Measurements from ENCODE around the gene TSFM. TPM values are rescaled to one million over a fixed set of nuclear protein-coding genes. Genes with fewer than 3 reads are reported as not detected.

The TSFM gene
- total RNA-seq, 5 donors from 2014 or later (not counting 1 experiment from before 2014, with no cell fraction given): 15.5 to 21.5 (median 20.2) TPM

DNA sequence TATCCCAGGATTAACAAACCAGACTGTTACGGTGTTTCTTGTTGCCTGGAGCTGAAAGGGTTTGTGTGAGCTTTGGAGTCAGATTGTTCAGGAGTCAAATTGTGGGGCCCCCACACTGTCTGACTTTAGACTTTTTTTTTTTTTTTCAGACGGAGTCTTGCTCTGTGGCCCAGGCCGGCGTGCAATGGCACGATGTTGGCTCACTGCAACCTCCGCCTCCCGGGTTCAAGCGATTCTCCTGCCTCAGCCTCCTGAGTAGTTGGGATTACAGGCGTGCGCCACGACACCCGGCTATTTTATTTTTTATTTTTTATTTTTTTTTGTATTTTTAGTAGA is 847 bp downstream of the TSFM start:
- Histone ChIP-seq H3K36me3 (ENCODE audit: control insufficient read depth in 2 of 2, extremely low read depth in 1 of 2, insufficient read depth in 1 of 2, low read length in 1 of 2) (peaks cover 0 to 30% of the 10 kb centered on the region in 2 donors), H3K9me3 (no peaks in the 10 kb centered on the region), H3K4me1 (ENCODE audit: control insufficient read depth in 1 of 2, extremely low read depth in 1 of 2, insufficient read depth in 2 of 2, low read length in 2 of 2) (peaks cover 22 to 43% of the 10 kb centered on the region in 2 experiments), H3K4me3 (ENCODE audit: control insufficient read depth in 1 of 2, extremely low read depth in 1 of 2, low read length in 1 of 2) (peak overlapping the region; percentile 89 to 99), H3K27ac (ENCODE audit: low read length) (no peak overlapping the region), H3K27me3 (replicated peaks in 1 of 2; ENCODE audit: control insufficient read depth in 2 of 2, extremely low read depth in 1 of 2, insufficient read depth in 2 of 2, low read length in 1 of 2) (no peaks in the 10 kb centered on the region)
- ATAC-seq (replicated peaks in 1 of 4) (no peak), DNase-seq (no peak)
- Mint-ChIP-seq H3K9me3 (no peaks in the 10 kb centered on the region), H3K4me3 (peak overlapping the region; percentile 98 to 100 (median 99)), H3K36me3 (peaks cover 21% of the 10 kb centered on the region), H3K4me1 (peaks cover 50 to 55% (median 53%) of the 10 kb centered on the region in 3 donors), H3K27ac (peak overlapping the region; percentile 97 to 99), H3K27me3 (no peaks in the 10 kb centered on the region)
- 94% methylated on average over 8 of the region's 12 CpGs for WGBS (ENCODE audit: insufficient coverage)
- CTCF ChIA-PET: interaction anchor here (0.7 to 2.8 kb wide), 9 partner anchors 11 to 120 kb away, joined by 3 to 14 read pairs (median 3); partner anchors contain the start of genes EEF1AKMT3 (in 2 of the 2), METTL1 (in 2 of the 2), CYP27B1 (in 1 of the 2) and OS9 (in 1 of the 2)
- POLR2A ChIA-PET: interaction anchor here (0.6 kb wide), 2 partner anchors 11 to 99 kb away, joined by 3 read pairs; partner anchors contain the start of genes EEF1AKMT3 (in 1 of the 2) and METTL1 (in 1 of the 2)

DNA sequence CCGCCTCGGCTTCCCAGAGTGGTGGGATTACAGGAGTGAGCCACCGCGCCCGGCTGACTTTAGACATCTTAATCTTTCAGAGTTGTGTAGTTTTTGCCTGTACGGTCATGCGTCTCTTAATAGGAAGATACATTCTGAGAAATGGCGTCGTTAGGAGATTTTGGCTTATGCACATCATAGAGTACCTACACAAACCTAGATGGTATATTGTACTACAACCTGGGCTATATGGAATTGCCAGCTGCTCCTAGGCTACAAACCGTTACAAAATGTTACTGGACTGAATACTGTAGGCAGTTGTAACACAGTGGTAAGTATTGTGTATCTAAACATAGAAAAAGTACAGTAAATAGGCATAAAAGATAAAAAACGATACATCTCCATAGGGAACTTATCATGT is 1.3 kb downstream of the TSFM start:
- Mint-ChIP-seq H3K27ac (peak overlapping the region in 1 of 2 donors; percentile 44), H3K36me3 (peaks cover 23% of the 10 kb centered on the region), H3K4me1 (peaks cover 50 to 54% (median 52%) of the 10 kb centered on the region in 3 donors), H3K9me3 (no peaks in the 10 kb centered on the region), H3K27me3 (no peaks in the 10 kb centered on the region), H3K4me3 (peak overlapping the region; percentile 62 to 100 (median 77))
- ChIA-PET CTCF (interaction anchor here (0.7 to 1.3 kb wide), 4 partner anchors 15 to 120 kb away, joined by 3 to 4 read pairs (median 4); no protein-coding TSS in a partner anchor), POLR2A (interaction anchor here in 1 of 2 donors (0.6 kb wide), 1 partner anchor 27 kb away, joined by 3 read pairs; no protein-coding TSS in a partner anchor)
- no peaks in the 10 kb centered on the region for H3K27me3 ChIP-seq (replicated peaks in 1 of 2; ENCODE audit: control insufficient read depth in 2 of 2, extremely low read depth in 1 of 2, insufficient read depth in 2 of 2, low read length in 1 of 2)
- peaks cover 0 to 34% of the 10 kb centered on the region in 2 donors for H3K36me3 ChIP-seq (ENCODE audit: control insufficient read depth in 2 of 2, extremely low read depth in 1 of 2, insufficient read depth in 1 of 2, low read length in 1 of 2)
- H3K4me3 ChIP-seq (ENCODE audit: control insufficient read depth in 1 of 2, extremely low read depth in 1 of 2, low read length in 1 of 2): no peak overlapping the region
- H3K4me1 ChIP-seq (ENCODE audit: control insufficient read depth in 1 of 2, extremely low read depth in 1 of 2, insufficient read depth in 2 of 2, low read length in 2 of 2): peaks cover 22 to 40% of the 10 kb centered on the region in 2 experiments
- WGBS (ENCODE audit: insufficient coverage): no CpG with 5 or more reads among the region's 11 CpGs
- H3K9me3 ChIP-seq: no peaks in the 10 kb centered on the region
- DNase-seq (no peak), ATAC-seq (replicated peaks in 1 of 4) (no peak)
- no peak overlapping the region for H3K27ac ChIP-seq (ENCODE audit: low read length)

DNA sequence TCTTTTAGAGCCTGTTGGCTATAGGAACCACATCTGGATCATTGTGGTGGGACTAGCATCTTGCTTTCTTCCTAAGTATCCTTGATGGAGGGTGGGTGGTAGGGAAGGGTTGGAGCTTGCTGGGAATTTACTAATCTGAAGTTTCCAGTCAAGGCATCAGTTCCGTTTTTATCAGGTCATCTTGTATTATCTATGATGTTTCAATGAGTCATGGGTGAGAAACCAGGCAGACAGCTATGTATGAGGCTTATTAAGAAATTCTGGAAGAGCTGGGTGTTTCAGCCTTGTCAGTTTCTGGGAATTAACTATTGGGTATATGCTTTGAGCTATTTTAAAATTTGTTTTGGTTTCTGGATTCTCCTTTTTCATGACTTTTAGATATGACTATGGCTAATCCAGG is 11.3 kb downstream of the TSFM start:
- Histone ChIP-seq H3K4me1 (ENCODE audit: control insufficient read depth in 1 of 2, extremely low read depth in 1 of 2, insufficient read depth in 2 of 2, low read length in 2 of 2) (no peaks in the 10 kb centered on the region), H3K36me3 (ENCODE audit: control insufficient read depth in 2 of 2, extremely low read depth in 1 of 2, insufficient read depth in 1 of 2, low read length in 1 of 2) (peaks cover 3 to 69% of the 10 kb centered on the region in 2 donors), H3K4me3 (ENCODE audit: control insufficient read depth in 1 of 2, extremely low read depth in 1 of 2, low read length in 1 of 2) (no peak overlapping the region), H3K27me3 (replicated peaks in 1 of 2; ENCODE audit: control insufficient read depth in 2 of 2, extremely low read depth in 1 of 2, insufficient read depth in 2 of 2, low read length in 1 of 2) (no peaks in the 10 kb centered on the region), H3K9me3 (no peaks in the 10 kb centered on the region), H3K27ac (ENCODE audit: low read length) (no peak overlapping the region)
- 40% methylated on average over 1 of the region's 1 CpG for WGBS (ENCODE audit: insufficient coverage)
- ChIA-PET CTCF (interaction anchor here (0.8 to 1.3 kb wide), 2 partner anchors 11 to 105 kb away, joined by 3 to 4 read pairs; partner anchors contain the start of gene TSFM (in 1 of the 2)), POLR2A (interaction anchor here in 1 of 2 donors (0.8 kb wide), 1 partner anchor 39 kb away, joined by 3 read pairs; no protein-coding TSS in a partner anchor)
- Mint-ChIP-seq H3K27me3 (no peaks in the 10 kb centered on the region), H3K4me1 (peaks cover 3 to 6% (median 4%) of the 10 kb centered on the region in 3 donors), H3K36me3 (peaks cover 38% of the 10 kb centered on the region), H3K9me3 (no peaks in the 10 kb centered on the region), H3K27ac (no peak overlapping the region), H3K4me3 (no peak overlapping the region)
- ATAC-seq (replicated peaks in 1 of 4) (no peak), DNase-seq (no peak)

DNA sequence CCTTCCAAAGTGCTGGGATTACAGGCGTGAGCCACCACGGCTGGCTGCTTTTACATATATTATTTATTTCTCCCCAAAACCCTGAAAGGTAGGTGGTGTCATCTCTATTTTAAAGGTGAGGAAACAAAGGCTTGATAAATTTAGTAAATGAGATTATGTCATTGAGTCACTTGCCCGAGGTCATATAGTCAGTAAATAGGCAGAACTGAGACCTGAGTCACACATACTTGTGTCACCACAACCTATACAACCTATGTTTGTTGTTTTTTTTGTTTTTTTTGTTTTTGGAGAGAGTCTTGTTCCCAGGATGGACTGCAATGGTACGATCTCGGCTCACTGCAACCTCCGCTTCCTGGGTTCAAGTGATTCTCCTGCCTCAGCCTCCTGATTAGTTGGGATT is 12.8 kb downstream of the TSFM start:
- H3K27ac Mint-ChIP-seq: no peak overlapping the region
- no CpG with 5 or more reads among the region's 6 CpGs for WGBS (ENCODE audit: insufficient coverage)
- H3K27me3 ChIP-seq (replicated peaks in 1 of 2; ENCODE audit: control insufficient read depth in 2 of 2, extremely low read depth in 1 of 2, insufficient read depth in 2 of 2, low read length in 1 of 2): no peaks in the 10 kb centered on the region
- ATAC-seq (replicated peaks in 1 of 4): no peak
- POLR2A ChIA-PET: no interaction called here
- H3K9me3 ChIP-seq: no peaks in the 10 kb centered on the region
- H3K4me1 ChIP-seq (ENCODE audit: control insufficient read depth in 1 of 2, extremely low read depth in 1 of 2, insufficient read depth in 2 of 2, low read length in 2 of 2): no peaks in the 10 kb centered on the region
- CTCF ChIA-PET: no interaction called here
- H3K27me3 Mint-ChIP-seq: no peaks in the 10 kb centered on the region
- H3K9me3 Mint-ChIP-seq: no peaks in the 10 kb centered on the region
- no peak overlapping the region for H3K4me3 Mint-ChIP-seq
- H3K36me3 ChIP-seq (ENCODE audit: control insufficient read depth in 2 of 2, extremely low read depth in 1 of 2, insufficient read depth in 1 of 2, low read length in 1 of 2): peaks cover 3 to 70% of the 10 kb centered on the region in 2 donors
- no peak overlapping the region for H3K27ac ChIP-seq (ENCODE audit: low read length)
- H3K36me3 Mint-ChIP-seq: peaks cover 41% of the 10 kb centered on the region
- no peak overlapping the region for H3K4me3 ChIP-seq (ENCODE audit: control insufficient read depth in 1 of 2, extremely low read depth in 1 of 2, low read length in 1 of 2)
- no peak for DNase-seq
- H3K4me1 Mint-ChIP-seq: peaks cover 3 to 6% (median 4%) of the 10 kb centered on the region in 3 donors

DNA sequence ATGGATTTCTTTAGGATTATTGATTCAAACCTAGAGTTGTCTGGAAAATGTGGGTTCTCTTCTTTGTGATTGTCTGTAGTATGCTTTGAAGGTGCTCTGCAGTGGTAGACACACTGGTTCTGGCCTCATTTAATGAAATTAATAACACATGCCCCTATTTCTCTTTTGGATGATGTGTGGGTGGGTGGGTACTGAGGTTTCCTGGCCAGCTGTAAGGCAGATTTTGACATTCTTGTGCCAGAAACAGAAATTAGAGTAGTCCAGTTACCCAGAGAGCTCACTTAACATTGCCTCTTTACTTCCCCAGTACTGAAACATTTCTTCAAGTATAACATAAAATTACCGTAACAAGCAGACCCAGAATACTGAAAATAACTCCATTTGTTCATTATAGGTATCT is 14.4 kb downstream of the TSFM start:
- Mint-ChIP-seq H3K36me3 (peaks cover 39% of the 10 kb centered on the region), H3K4me1 (peaks cover 0 to 3% (median 2%) of the 10 kb centered on the region in 3 donors), H3K4me3 (no peak overlapping the region), H3K27ac (no peak overlapping the region), H3K27me3 (no peaks in the 10 kb centered on the region), H3K9me3 (no peaks in the 10 kb centered on the region)
- POLR2A ChIA-PET: no interaction called here
- Histone ChIP-seq H3K36me3 (ENCODE audit: control insufficient read depth in 2 of 2, extremely low read depth in 1 of 2, insufficient read depth in 1 of 2, low read length in 1 of 2) (peaks cover 3 to 68% of the 10 kb centered on the region in 2 donors), H3K4me1 (ENCODE audit: control insufficient read depth in 1 of 2, extremely low read depth in 1 of 2, insufficient read depth in 2 of 2, low read length in 2 of 2) (no peaks in the 10 kb centered on the region), H3K27me3 (replicated peaks in 1 of 2; ENCODE audit: control insufficient read depth in 2 of 2, extremely low read depth in 1 of 2, insufficient read depth in 2 of 2, low read length in 1 of 2) (no peaks in the 10 kb centered on the region), H3K9me3 (no peaks in the 10 kb centered on the region), H3K4me3 (ENCODE audit: control insufficient read depth in 1 of 2, extremely low read depth in 1 of 2, low read length in 1 of 2) (no peak overlapping the region), H3K27ac (ENCODE audit: low read length) (no peak overlapping the region)
- ATAC-seq (replicated peaks in 1 of 4) (no peak), DNase-seq (no peak)
- WGBS (ENCODE audit: insufficient coverage): no CpG with 5 or more reads among the region's 1 CpG
- CTCF ChIA-PET: no interaction called here

DNA sequence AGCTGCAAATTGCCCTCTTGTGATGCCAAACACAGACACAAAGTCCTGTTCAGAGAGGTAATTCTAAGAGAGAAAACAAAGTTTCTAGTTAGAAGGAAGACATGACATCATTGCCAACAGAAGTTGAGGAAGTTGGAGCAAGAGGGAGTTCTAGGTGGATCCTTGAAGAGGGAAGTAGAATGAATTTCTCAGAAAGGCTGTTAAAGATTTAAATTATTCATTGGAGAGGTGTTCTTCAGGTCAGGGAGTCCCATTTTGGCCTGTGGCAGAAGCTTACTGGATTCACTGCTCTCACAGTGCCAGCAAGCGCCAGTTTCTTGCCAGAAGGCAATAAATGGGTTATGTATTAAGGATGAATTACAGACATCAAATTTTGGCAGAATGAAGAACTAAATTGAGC is 15.3 kb downstream of the TSFM start:
- DNase-seq: no peak
- peak overlapping the region in 1 of 2 donors; percentile 5 for H3K27ac Mint-ChIP-seq
- ChIA-PET POLR2A (no interaction called here), CTCF (interaction anchor here in 1 of 2 donors (0.8 to 1.0 kb wide), 2 partner anchors 15 to 29 kb away, joined by 3 to 4 read pairs; partner anchors contain the start of gene TSFM)
- H3K27me3 Mint-ChIP-seq: no peaks in the 10 kb centered on the region
- H3K36me3 ChIP-seq (ENCODE audit: control insufficient read depth in 2 of 2, extremely low read depth in 1 of 2, insufficient read depth in 1 of 2, low read length in 1 of 2): peaks cover 0 to 67% of the 10 kb centered on the region in 2 donors
- no peak overlapping the region for H3K4me3 Mint-ChIP-seq
- H3K27me3 ChIP-seq (replicated peaks in 1 of 2; ENCODE audit: control insufficient read depth in 2 of 2, extremely low read depth in 1 of 2, insufficient read depth in 2 of 2, low read length in 1 of 2): no peaks in the 10 kb centered on the region
- no peak for ATAC-seq (replicated peaks in 1 of 4)
- H3K27ac ChIP-seq (ENCODE audit: low read length): no peak overlapping the region
- no peaks in the 10 kb centered on the region for H3K4me1 ChIP-seq (ENCODE audit: control insufficient read depth in 1 of 2, extremely low read depth in 1 of 2, insufficient read depth in 2 of 2, low read length in 2 of 2)
- peaks cover 0 to 2% (median under 1%) of the 10 kb centered on the region in 3 donors for H3K4me1 Mint-ChIP-seq
- H3K36me3 Mint-ChIP-seq: peaks cover 44% of the 10 kb centered on the region
- no peaks in the 10 kb centered on the region for H3K9me3 ChIP-seq
- no peaks in the 10 kb centered on the region for H3K9me3 Mint-ChIP-seq
- no peak overlapping the region for H3K4me3 ChIP-seq (ENCODE audit: control insufficient read depth in 1 of 2, extremely low read depth in 1 of 2, low read length in 1 of 2)
- no CpG with 5 or more reads among the region's 1 CpG for WGBS (ENCODE audit: insufficient coverage)
